Activated T-cell treated with anti-CD3 and anti-CD28 coated beads for 4 hours (primary cell): ENCODE data around the gene ZBED6.
"Not testable (repeated sequence)": the region's sequence is repeated elsewhere in the genome, so short reads cannot be mapped to it uniquely, and the experiment has no call there.

ENCODE experiments used
- DNase-seq: peaks from one replicate; pipeline ENCODE4 v3.0.0-alpha.2; 2020

Gene ZBED6

GRCh38 chr1:203789966-203790365, 5.5 kb upstream of the ZBED6 start:
- DNase-seq, result no peak

- no peak for DNase-seq
These were observed 3.9 kb upstream of the ZBED6 start for GRCh38 chr1:203791498-203791897.

DNA sequence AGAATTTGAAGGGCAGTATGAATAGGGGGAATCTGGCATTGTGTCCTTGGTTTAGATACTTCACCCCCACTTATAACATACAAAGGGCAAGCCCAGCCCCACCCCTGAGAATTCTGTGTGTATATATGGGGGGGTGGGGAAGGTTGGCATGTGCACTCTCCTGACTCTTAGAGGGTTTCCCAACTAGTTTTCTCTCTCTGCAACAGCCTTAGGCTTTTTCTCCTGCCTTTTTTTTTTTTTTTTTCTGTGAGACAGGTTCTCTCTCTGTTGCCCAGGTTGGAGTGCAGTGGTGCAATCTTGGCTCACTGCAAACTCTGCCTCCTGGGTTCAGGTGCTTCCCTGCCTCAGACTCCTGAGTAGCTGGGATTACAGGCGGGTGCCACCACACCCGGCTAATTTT, 2.9 kb upstream of the ZBED6 start:
- no peak for DNase-seq

DNA sequence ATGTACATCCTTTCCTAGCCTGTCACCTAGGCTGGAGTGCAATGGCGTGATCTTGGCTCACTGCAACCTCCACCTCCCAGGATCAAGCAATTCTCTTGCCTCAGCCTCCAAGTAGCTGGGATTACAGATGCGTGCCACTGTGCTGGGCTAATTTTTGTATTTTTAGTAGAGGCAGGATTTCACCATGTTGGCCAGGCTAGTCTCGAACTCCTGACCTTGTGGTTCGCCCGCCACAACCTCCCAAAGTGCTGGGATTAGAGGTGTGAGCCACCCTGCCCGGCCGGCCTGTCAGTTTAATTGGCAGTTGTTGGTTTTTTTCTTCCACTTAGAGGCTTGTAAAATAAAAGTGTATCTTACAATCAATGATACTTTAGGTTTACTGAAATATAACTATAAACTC, 1.9 kb upstream of the ZBED6 start:
- DNase-seq, result not testable (repeated sequence)

- DNase-seq, result no peak
These were observed 521 bp upstream of the ZBED6 start for GRCh38 chr1:203794764-203795440.

DNA sequence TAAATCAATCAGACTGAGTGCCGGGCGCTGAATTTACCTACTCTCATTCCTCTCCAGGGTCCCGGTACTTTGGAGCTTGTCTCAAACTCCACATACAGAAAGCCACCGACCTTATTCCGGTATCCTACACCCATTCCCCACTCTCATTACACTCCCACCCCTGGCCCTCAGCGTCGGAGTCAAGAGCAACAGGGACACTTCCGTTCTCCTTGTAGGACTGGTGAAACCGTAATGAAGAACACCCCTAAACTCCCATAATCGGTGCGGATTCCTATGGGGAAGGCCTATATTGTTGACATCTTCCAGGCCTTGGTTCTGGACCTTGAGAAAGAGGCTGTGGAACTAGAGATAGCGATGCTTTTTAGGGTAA, 798 bp downstream of the ZBED6 start:
- peak; percentile 23 for DNase-seq

- no peak for DNase-seq
These were observed 1.8 kb downstream of the ZBED6 start for GRCh38 chr1:203797216-203797615.

- no peak for DNase-seq
These were observed 2.7 kb downstream of the ZBED6 start for GRCh38 chr1:203797948-203798655.

DNA sequence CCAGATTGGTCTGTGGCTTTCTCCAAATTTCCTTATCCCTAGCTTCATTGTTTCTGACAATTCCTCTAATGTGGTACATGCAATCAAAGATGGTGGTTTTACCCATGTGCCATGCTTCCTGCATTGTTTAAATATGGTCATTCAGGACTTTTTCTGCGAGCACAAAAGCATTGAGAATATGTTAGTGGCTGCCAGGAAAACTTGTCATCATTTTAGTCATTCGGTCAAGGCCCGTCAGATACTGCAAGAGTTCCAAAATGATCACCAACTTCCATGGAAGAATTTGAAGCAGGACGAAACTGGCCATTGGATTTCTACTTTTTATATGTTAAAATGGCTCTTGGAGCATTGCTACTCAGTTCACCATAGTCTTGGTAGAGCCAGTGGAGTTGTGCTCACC, 3.7 kb downstream of the ZBED6 start:
- DNase-seq, result no peak

GRCh38 chr1:203799971-203800370, 4.5 kb downstream of the ZBED6 start:
- DNase-seq, result no peak

GRCh38 chr1:203805689-203806088, 10.3 kb downstream of the ZBED6 start:
- DNase-seq, result no peak

DNA sequence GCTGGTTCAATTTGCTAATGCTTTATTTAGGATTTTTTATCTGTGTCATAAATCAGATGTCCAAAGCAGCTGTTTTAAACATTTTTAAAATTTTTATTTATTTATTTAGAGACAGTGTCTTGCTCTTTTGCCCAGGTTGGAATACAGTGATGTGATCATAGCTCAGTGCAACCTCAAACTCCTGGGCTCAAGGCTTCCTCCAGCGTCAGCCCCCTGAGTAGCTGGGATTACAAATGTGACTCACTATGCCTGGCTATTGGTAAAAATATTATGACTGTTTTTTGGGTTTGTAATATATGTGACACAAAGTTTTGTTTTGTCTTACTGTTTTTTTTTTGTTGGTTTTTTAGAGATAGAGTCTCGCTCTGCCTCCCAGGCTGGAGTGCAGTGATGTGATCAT, 11.8 kb downstream of the ZBED6 start:
- no peak for DNase-seq

DNA sequence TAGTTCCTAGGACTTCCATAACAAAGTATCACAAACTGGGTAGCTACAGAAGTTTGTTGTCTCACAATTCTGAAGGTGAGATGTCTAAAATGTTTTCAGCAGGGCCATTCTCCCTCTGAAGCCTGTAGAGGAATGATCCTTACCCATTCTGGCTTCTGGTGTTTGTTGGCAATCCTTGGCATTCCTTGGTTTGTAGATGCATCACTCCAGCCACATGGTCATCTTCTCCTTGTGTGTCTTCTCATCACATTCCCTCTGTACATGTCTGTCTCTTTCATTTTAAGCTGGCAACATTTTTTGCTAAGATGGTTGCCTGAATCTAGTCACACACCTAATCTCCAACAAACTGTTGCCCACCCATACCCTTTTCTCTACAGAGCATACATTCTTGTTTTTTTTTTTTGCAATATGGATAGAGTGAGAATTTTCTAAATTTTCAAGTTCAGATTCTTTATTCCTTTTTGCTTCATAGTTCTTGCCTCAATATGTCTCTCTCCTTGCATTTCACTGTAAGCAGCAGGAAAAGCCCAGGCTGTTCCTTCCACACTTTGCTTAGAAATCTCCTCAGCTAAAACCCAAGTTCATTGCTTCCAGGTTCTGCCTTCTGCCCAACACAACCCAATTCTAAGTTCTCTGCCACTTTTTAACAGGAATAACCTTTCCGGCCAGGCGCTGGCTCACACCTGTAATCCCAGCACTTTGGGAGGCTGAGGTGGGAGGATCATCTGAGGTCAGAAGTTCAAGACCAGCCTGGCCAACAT, 18.3 kb downstream of the ZBED6 start:
- DNase-seq, result no peak

DNA sequence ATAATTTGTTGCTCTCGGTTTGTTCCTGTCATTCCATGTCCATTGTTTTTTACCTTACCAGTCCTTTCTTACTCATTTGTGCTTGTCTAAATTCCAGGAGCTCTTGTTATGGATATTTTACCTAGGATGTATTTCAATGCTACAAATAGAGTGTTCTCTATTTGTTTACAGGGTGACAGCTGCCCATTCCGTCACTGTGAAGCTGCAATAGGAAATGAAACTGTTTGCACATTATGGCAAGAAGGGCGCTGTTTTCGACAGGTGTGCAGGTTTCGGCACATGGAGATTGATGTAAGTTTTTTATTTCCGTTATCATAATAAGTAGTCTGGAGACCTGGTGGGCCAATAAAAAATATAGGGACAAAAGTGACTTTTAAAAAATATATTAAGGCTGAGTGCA, 23.0 kb downstream of the ZBED6 start:
- DNase-seq, result no peak

DNA sequence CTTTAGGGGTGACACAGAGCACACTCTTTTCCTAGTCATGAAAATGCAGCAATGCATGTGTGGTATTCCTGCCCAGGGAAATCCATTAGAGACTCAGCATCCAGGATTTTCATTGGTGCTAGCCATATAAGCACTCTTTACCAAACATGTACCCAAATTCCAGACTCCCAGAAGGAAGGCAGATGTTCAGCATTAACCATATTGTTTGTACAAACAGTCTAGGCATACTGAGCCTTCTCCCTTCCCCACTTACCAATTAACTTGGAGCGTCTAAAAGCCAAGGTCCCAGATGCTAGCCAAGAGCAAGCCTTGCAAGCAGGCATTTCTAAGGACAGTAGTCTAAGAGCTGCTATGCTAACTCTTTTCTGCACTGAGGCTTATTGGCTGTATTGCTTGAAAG, 27.9 kb downstream of the ZBED6 start:
- no peak for DNase-seq

DNA sequence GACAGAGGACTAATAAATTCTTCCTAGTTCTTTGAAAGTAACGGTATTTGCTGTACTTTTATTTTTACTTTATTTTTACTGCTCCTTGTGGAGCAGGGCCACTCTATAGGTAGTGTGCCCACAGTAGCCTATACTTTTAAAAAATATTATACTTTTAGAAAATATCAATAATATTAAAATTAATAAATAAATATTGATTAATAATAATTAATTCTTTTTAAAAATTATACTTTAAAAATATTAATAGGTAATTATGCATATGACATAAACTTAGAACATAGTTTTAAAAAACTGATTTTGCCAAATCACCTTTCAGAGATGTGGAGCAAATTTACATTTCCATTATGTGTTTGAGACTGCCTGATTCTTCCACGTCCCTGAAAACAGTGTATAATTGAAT, 30.8 kb downstream of the ZBED6 start:
- no peak for DNase-seq

DNA sequence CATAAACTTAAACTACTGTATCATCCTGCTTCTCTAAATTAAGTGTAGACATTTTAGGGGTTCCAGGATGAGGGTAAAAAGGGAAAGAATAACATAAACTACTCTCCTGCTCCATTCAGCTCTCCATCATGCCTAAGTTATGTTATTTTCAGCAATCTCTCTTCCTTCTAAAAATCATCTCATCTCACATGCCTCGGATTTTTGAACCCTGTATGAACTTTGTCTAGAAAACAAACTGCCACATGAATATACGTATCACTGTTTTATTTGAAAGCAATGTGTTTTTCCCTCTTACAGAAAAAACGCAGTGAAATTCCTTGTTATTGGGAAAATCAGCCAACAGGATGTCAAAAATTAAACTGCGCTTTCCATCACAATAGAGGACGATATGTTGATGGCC, 32.6 kb downstream of the ZBED6 start:
- DNase-seq, result no peak

DNA sequence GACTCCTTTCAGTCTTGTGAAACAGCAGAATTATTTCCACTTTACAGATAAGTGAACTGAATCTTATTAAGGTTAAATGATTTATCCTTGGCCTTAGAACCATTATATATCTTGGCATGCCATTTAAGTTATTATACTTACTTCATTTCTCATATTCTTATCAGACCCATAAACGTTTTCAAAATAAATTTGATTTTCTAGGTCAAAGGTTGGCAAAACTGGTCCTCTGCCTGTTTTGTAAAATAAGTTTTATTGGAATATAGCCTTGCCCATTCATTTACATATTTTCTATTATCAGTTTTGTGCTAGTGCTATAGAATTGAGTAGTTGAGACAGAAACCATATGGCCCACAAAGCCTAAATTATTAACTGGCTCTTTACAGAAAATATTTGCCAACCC, 33.1 kb downstream of the ZBED6 start:
- no peak for DNase-seq

DNA sequence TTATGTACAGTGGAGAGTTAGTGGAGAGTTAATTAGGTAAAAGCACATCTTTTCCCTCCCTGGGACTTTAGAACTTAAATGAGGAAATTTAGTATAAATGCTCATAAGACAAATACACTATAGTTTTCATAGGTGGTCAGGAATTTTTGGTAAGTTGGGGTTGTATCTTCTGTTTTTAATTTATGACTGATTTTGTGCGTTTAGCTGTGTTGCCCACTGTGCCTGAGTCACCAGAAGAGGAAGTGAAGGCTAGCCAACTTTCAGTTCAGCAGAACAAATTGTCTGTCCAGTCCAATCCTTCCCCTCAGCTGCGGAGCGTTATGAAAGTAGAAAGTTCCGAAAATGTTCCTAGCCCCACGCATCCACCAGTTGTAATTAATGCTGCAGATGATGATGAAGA, 33.8 kb downstream of the ZBED6 start:
- not testable (repeated sequence) for DNase-seq

- no peak for DNase-seq
These were observed 40.1 kb downstream of the ZBED6 start for GRCh38 chr1:203835476-203835875.

- no peak for DNase-seq
These were observed 43.7 kb downstream of the ZBED6 start for GRCh38 chr1:203839081-203839480.

GRCh38 chr1:203840208-203840808, 44.9 kb downstream of the ZBED6 start:
- no peak for DNase-seq

GRCh38 chr1:203842559-203842876, 47.1 kb downstream of the ZBED6 start:
- DNase-seq, result no peak

DNA sequence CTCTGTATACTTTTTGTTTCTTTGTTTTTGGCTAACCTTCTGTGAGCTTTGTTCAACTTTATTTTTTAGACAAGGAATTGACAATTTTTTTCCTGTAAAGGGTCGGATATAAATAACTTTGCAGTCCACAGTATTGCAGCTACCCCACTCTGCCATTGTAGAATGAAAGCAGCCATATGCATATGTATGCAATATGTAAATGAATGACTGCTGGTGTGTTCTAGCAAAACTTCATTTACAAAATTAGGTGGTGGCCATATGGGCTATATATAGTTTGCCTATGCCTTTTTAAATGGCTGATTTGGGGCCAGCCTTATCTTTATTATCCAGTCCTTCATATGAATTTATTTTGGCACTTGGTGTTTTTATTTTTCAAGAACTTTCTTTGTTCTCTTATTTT, 48.0 kb downstream of the ZBED6 start:
- no peak for DNase-seq
